HCT116 (cell line): Measurements from ENCODE around the gene BRSK2. TPM values are rescaled to one million over a fixed set of nuclear protein-coding genes. Genes with fewer than 3 reads are reported as not detected.

Experiments
- ATAC-seq: fragments of 200-7000 bp; cut with Tn5 transposase; 2 replicates; pipeline ENCODE4 v1.9.1; 2020; ENCODE audit warnings: mild to moderate bottlenecking, moderate library complexity
- BruUV-seq: library from RNA; stranded (reverse); fragments of 400-500 nt; replicated peaks from 2 replicates; lab custom pipeline; 2021; lab: Mats Ljungman, UMichigan
- CTCF ChIA-PET: fragments of 300-600 bp; sonication (Branson Sonifier 250); formaldehyde crosslinking; loops from one replicate; lab custom pipeline; 2021; ENCODE audit warnings: antibody characterized with exemption; lab: Charles Lee
- POLR2A ChIA-PET: fragments of 300-600, 350-600 bp; sonication (Branson Sonifier 250); formaldehyde crosslinking; loops from one replicate; lab custom pipeline; 2021; ENCODE audit warnings: antibody characterized with exemption; lab: Charles Lee
- RAD21 ChIA-PET, 2 experiments: fragments of 300-600 bp; sonication (Branson Sonifier 250); formaldehyde crosslinking; loops; one replicate each; lab custom pipeline; 2023; ENCODE audit warnings: low total read pairs in 2 of 2; ENCODE audit not compliant: uncharacterized antibody in 2 of 2, unreplicated experiment in 2 of 2, low non-redundant PET in 1 of 2; lab: Charles Lee
- DNase-seq: peaks from one replicate; pipeline ENCODE4 v3.0.0-alpha.2; 2010; ENCODE audit warnings: low read depth, low spot score
- H2AFZ ChIP-seq: fragments of 200-600 bp; shearing (Covaris generic), sonication (generic); 2 replicates; pipeline ENCODE4 v1.6.1; 2017; ENCODE audit warnings: low read depth, mixed run types, mixed read lengths, antibody characterized with exemption, low read length; ENCODE audit not compliant: poor library complexity, severe bottlenecking
- H3K27ac ChIP-seq: 2 replicates; pipeline ENCODE4 v1.5.1; 2012; ENCODE audit warnings: low read depth, low read length
- H3K27me3 ChIP-seq: fragments of 200-600 bp; sonication (generic); 2 replicates; pipeline ENCODE4 v1.6.1; 2016; ENCODE audit warnings: mixed run types, low read length, mixed read lengths; ENCODE audit not compliant: insufficient read depth
- H3K36me3 ChIP-seq, 2 experiments: fragments of 200-500 bp in 1 of 2; fragments of 200-600 bp in 1 of 2; sonication (Bioruptor generic) in 1 of 2; sonication (generic) in 1 of 2; 2 replicates each; pipeline versions ENCODE4 v1.5.1 to v1.6.1; 2014 to 2016; ENCODE audit warnings: low read length in 2 of 2, inconsistent platforms in 1 of 2, mixed read lengths in 1 of 2, mixed run types in 1 of 2; ENCODE audit not compliant: insufficient read depth in 2 of 2, control insufficient read depth in 1 of 2
- H3K4me1 ChIP-seq, 2 experiments: fragments of 200-600 bp in 1 of 2; sonication (generic) in 1 of 2; 2 replicates each; pipeline versions ENCODE4 v1.5.1 to v1.6.1; 2012 to 2017; ENCODE audit warnings: low read length in 2 of 2, inconsistent platforms in 1 of 2, mild to moderate bottlenecking in 1 of 2, mixed read lengths in 1 of 2, mixed run types in 1 of 2, moderate library complexity in 1 of 2; ENCODE audit not compliant: insufficient read depth in 2 of 2, control insufficient read depth in 1 of 2
- H3K4me2 ChIP-seq: fragments of 200-600 bp; sonication (generic); 2 replicates; pipeline ENCODE4 v1.6.1; 2017; ENCODE audit warnings: mixed run types, low read length, mixed read lengths
- H3K4me3 ChIP-seq, 2 experiments: fragments of 200-600 bp in 1 of 2; sonication (generic) in 1 of 2; replicated peaks in 1 of 2; 2 replicates each; pipeline ENCODE4 v1.5.1; 2011 to 2016; ENCODE audit warnings: low read length in 2 of 2, control low read depth in 1 of 2, low read depth in 1 of 2, mild to moderate bottlenecking in 1 of 2, mixed read lengths in 1 of 2, mixed run types in 1 of 2
- H3K79me2 ChIP-seq: fragments of 200-600 bp; sonication (generic); 2 replicates; pipeline ENCODE4 v1.6.1; 2017; ENCODE audit warnings: mild to moderate bottlenecking, mixed run types, low read length, moderate library complexity, mixed read lengths; ENCODE audit not compliant: insufficient read depth
- H3K9ac ChIP-seq: fragments of 200-600 bp; sonication (generic); 2 replicates; pipeline ENCODE4 v1.6.1; 2016; ENCODE audit warnings: low read length, mixed read lengths
- H3K9me2 ChIP-seq: fragments of 200-600 bp; sonication (generic), shearing (Covaris generic); 2 replicates; pipeline ENCODE4 v1.6.1; 2017; ENCODE audit warnings: mixed run types, mild to moderate bottlenecking, moderate library complexity; ENCODE audit not compliant: insufficient read depth
- H3K9me3 ChIP-seq, 2 experiments: fragments of 200-500 bp in 1 of 2; fragments of 200-600 bp in 1 of 2; sonication (Bioruptor generic) in 1 of 2; sonication (generic) in 1 of 2; 2 replicates each; pipeline ENCODE4 v1.6.1; 2014 to 2017; ENCODE audit warnings: low read length in 2 of 2, mixed read lengths in 2 of 2, inconsistent platforms in 1 of 2, low read depth in 1 of 2, mild to moderate bottlenecking in 1 of 2, mixed run types in 1 of 2, moderate library complexity in 1 of 2; ENCODE audit not compliant: control insufficient read depth in 1 of 2, insufficient read depth in 1 of 2
- H4K20me1 ChIP-seq: fragments of 200-600 bp; sonication (generic), shearing (Covaris generic); 2 replicates; pipeline ENCODE4 v1.6.1; 2017; ENCODE audit warnings: mixed run types, mild to moderate bottlenecking, moderate library complexity; ENCODE audit not compliant: insufficient read depth
- EZH2 ChIP-seq: fragments of 200-600 bp; sonication (generic); IDR thresholded peaks from 2 replicates; pipeline ENCODE4 v1.6.1; 2017; ENCODE audit warnings: antibody characterized with exemption, mixed run types
- POLR2A ChIP-seq: IDR thresholded peaks from 2 replicates; pipeline ENCODE4 v1.7.0; 2011; ENCODE audit warnings: borderline replicate concordance; ENCODE audit not compliant: insufficient read depth, insufficient read length; ENCODE audit errors: extremely low read depth
- RAD21 ChIP-seq: IDR thresholded peaks from 2 replicates; pipeline ENCODE4 v1.6.1; 2012; ENCODE audit warnings: low read depth, mild to moderate bottlenecking
- SIN3A ChIP-seq: IDR thresholded peaks from 2 replicates; pipeline ENCODE4 v1.6.1; 2012; ENCODE audit warnings: low read depth
- intact Hi-C: fragments of 100-400 bp; cut with micrococcal nuclease; formaldehyde crosslinking; loops from 2 replicates; pipeline ENCODE4 v1.10.0; 2022
- total RNA-seq: library from RNA; stranded (reverse); gene quantifications from one replicate; pipeline ENCODE4 v1.2.1, GENCODE V29; 2021; ENCODE audit not compliant: unreplicated experiment
- TF ChIP-seq, protein P1 (sequence below): IDR thresholded peaks from 2 replicates; pipeline ENCODE4 v1.6.1; 2012
- TF ChIP-seq, protein P2 (sequence below): IDR thresholded peaks from 2 replicates; pipeline ENCODE4 v1.6.1; 2011; ENCODE audit warnings: mild to moderate bottlenecking, low read length, moderate library complexity; ENCODE audit not compliant: insufficient replicate concordance; ENCODE audit errors: extremely low read depth
- TF ChIP-seq, protein P3 (sequence below), 3 experiments: fragments of 200-600 bp in 1 of 3; sonication (generic) in 1 of 3; IDR thresholded peaks in 2 of 3; conservative IDR thresholded peaks in 1 of 3; 2 replicates each; pipeline ENCODE4 v1.5.1; 2012 to 2017; ENCODE audit warnings: low read depth in 2 of 3, low read length in 2 of 3, antibody characterized with exemption in 1 of 3, borderline replicate concordance in 1 of 3, control low read depth in 1 of 3, mild to moderate bottlenecking in 1 of 3, mixed read lengths in 1 of 3, mixed run types in 1 of 3, moderate library complexity in 1 of 3; ENCODE audit not compliant: insufficient read depth in 1 of 3
- TF ChIP-seq, protein P4 (sequence below): IDR thresholded peaks from 2 replicates; pipeline ENCODE4 v1.6.1; 2012; ENCODE audit warnings: low read depth

Gene BRSK2
- total RNA-seq, 1 experiment from 2014 or later, result 14.0 TPM

DNA sequence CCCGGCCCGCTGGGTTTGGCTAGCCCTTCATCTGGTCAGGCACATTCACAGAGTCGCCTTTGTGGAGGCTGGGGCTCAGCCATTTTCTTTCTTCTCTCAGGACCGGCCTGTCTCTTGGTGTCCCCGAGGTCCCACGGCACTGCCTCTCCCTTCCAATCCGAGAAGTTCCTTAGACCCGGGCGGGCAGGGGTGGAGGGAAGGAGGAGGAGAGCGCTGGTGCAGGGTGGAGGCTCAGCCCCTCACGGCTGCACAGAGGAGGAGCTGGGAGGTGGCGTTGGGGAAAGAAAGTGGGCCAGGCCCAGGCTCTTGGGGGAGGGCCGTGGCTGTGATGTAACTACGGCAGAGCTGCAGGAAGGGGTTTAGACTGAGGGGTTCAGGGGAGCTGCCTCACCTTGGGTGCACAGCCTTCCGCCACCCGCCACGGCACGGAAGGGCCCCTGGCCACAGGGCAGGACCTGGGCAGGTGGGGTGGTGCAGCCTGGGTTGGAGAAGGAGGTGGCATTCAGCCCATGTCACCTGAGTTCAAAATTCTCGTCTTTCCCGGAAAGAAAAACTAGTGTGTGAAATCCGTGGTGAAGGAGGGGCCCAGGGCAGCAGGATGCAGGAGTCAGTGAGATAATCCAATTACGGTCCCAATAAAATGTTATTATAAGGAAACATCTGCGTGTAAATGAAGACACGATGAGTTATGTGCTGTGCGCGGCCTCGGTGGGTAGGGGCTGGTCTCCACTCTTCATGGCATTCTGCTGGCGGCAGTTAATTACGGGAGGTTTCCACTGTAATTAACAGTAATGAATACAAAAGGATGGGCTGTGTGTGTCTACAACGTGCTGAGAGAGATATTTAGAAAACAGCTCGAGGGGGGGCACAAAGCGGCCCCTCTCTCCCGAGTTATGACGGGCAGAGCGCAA, 1.7 kb downstream of the BRSK2 start:
- Histone ChIP-seq H2AFZ (no peak overlapping the region), H3K9ac (peak overlapping the region; percentile 50; the same call in 1 of the 2 replicates), H3K4me2 (peak overlapping the region; percentile 73), H4K20me1 (no peaks in the 10 kb centered on the region), H3K27me3 (no peaks in the 10 kb centered on the region), H3K4me3 (peak overlapping the region; percentile 52 to 60), H3K4me1 (peaks cover 7 to 15% of the 10 kb centered on the region in 2 experiments), H3K9me3 (no peaks in the 10 kb centered on the region), H3K27ac (peak overlapping the region; percentile 43), H3K36me3 (no peaks in the 10 kb centered on the region), H3K9me2 (no peaks in the 10 kb centered on the region), H3K79me2 (peaks cover 5% of the 10 kb centered on the region; the same call in 1 of the 2 replicates)
- ChIA-PET CTCF (no interaction called here), RAD21 (no interaction called here), POLR2A (no interaction called here)
- BruUV-seq, result no TSS peak
- ATAC-seq (no peak), DNase-seq (no peak)
- intact Hi-C loops, result no loop called here
- no peak for TF ChIP-seq RAD21
- TF ChIP-seq SIN3A, result no peak
- TF ChIP-seq, protein P1, sequence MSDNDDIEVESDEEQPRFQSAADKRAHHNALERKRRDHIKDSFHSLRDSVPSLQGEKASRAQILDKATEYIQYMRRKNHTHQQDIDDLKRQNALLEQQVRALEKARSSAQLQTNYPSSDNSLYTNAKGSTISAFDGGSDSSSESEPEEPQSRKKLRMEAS, result no peak
- TF ChIP-seq, protein P2, sequence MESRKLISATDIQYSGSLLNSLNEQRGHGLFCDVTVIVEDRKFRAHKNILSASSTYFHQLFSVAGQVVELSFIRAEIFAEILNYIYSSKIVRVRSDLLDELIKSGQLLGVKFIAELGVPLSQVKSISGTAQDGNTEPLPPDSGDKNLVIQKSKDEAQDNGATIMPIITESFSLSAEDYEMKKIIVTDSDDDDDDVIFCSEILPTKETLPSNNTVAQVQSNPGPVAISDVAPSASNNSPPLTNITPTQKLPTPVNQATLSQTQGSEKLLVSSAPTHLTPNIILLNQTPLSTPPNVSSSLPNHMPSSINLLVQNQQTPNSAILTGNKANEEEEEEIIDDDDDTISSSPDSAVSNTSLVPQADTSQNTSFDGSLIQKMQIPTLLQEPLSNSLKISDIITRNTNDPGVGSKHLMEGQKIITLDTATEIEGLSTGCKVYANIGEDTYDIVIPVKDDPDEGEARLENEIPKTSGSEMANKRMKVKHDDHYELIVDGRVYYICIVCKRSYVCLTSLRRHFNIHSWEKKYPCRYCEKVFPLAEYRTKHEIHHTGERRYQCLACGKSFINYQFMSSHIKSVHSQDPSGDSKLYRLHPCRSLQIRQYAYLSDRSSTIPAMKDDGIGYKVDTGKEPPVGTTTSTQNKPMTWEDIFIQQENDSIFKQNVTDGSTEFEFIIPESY, result no peak
- TF ChIP-seq, protein P3, sequence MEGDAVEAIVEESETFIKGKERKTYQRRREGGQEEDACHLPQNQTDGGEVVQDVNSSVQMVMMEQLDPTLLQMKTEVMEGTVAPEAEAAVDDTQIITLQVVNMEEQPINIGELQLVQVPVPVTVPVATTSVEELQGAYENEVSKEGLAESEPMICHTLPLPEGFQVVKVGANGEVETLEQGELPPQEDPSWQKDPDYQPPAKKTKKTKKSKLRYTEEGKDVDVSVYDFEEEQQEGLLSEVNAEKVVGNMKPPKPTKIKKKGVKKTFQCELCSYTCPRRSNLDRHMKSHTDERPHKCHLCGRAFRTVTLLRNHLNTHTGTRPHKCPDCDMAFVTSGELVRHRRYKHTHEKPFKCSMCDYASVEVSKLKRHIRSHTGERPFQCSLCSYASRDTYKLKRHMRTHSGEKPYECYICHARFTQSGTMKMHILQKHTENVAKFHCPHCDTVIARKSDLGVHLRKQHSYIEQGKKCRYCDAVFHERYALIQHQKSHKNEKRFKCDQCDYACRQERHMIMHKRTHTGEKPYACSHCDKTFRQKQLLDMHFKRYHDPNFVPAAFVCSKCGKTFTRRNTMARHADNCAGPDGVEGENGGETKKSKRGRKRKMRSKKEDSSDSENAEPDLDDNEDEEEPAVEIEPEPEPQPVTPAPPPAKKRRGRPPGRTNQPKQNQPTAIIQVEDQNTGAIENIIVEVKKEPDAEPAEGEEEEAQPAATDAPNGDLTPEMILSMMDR (IDR thresholded peaks at IDR 0.05 in 2 of 3, conservative IDR thresholded peaks at IDR 0.05 in 1 of 3; ENCODE audit: borderline replicate concordance in 1 of 3, insufficient read depth in 1 of 3, low read depth in 2 of 3, low read length in 2 of 3), result no peak
- TF ChIP-seq, protein P4, sequence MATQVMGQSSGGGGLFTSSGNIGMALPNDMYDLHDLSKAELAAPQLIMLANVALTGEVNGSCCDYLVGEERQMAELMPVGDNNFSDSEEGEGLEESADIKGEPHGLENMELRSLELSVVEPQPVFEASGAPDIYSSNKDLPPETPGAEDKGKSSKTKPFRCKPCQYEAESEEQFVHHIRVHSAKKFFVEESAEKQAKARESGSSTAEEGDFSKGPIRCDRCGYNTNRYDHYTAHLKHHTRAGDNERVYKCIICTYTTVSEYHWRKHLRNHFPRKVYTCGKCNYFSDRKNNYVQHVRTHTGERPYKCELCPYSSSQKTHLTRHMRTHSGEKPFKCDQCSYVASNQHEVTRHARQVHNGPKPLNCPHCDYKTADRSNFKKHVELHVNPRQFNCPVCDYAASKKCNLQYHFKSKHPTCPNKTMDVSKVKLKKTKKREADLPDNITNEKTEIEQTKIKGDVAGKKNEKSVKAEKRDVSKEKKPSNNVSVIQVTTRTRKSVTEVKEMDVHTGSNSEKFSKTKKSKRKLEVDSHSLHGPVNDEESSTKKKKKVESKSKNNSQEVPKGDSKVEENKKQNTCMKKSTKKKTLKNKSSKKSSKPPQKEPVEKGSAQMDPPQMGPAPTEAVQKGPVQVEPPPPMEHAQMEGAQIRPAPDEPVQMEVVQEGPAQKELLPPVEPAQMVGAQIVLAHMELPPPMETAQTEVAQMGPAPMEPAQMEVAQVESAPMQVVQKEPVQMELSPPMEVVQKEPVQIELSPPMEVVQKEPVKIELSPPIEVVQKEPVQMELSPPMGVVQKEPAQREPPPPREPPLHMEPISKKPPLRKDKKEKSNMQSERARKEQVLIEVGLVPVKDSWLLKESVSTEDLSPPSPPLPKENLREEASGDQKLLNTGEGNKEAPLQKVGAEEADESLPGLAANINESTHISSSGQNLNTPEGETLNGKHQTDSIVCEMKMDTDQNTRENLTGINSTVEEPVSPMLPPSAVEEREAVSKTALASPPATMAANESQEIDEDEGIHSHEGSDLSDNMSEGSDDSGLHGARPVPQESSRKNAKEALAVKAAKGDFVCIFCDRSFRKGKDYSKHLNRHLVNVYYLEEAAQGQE, result no peak
- no peak for TF ChIP-seq EZH2
- TF ChIP-seq POLR2A, result no peak
